ENCODE results near the gene DOK3.
"Not testable (repeated sequence)": the region's sequence is repeated elsewhere in the genome, so short reads cannot be mapped to it uniquely, and the experiment has no call there.

DOK3 gene

DNA sequence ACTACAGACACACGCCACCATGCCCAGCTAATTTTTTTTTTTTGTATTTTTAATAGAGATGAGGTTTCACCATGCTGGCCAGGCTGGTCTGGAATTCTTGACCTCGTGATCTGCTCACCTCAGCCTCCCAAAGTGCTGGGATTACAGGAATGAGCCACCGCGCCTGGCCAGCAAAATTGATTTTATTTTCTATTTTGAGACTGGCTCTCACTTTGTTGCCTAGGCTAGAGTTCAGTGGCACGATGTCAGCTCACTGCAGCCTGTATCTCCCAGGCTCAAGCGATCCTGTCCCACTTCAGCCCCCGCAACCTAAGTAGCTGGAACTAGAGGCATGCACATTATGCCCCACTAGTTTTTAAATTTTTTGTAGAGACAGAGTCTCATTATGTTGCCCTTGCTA, 24.8 kb upstream of the DOK3 start:
- not testable (repeated sequence) for DNase-seq

DNA sequence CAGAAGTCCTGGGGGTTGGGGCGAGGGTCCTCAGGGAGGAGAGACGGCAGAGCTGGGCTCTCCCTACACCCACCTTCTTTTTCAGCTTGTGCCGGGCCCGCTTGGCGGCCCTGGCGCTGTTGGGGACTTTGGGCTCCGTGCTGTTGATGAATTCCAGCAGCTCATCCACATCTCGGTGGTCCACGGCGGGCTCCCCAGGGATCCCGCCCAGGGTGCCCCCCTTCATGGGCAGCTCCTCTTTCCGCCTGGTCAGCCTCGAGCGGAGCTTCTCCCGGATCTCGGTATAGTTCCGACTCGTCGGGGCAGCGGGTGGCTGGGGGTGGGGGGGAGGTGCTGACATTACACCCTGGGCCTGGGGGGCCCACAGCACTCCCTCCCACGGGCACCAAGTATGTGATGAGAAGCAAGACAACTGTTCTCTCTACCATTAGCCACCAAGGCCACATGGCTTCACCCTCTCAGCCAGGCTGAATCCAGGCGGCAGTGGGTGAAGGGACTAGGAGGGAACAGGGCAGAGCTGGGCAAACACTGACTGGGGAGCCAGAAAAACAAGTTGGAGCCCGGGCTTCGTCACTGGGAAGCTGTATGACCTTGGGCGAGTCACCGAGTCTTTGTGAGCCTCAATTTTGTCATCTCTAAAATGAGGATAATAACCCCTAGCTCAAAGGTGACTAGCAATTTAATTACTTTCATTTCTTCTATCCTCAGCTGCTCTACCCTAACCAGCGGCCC, 21.7 kb upstream of the DOK3 start:
- no peak for DNase-seq

DNA sequence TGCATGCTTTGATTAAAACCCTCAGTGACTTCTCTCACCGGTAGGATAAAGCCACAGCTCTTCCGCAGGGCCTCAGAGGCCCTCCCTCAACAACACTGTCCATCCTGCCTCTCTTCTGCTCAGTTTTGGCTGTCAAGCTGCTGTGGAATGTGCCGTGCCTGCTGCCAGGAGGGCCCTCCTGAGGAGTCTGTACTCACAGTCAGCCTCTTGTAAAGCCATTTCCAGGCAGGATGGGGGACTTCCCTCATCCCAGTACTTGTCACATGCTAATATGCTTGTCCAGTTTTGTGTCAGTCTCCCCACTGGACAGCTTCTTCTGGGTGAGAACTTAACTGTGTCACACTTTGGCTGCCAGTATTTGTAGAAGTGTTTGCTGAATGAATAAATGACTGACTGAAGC, 21.0 kb upstream of the DOK3 start:
- DNase-seq, result no peak

DNA sequence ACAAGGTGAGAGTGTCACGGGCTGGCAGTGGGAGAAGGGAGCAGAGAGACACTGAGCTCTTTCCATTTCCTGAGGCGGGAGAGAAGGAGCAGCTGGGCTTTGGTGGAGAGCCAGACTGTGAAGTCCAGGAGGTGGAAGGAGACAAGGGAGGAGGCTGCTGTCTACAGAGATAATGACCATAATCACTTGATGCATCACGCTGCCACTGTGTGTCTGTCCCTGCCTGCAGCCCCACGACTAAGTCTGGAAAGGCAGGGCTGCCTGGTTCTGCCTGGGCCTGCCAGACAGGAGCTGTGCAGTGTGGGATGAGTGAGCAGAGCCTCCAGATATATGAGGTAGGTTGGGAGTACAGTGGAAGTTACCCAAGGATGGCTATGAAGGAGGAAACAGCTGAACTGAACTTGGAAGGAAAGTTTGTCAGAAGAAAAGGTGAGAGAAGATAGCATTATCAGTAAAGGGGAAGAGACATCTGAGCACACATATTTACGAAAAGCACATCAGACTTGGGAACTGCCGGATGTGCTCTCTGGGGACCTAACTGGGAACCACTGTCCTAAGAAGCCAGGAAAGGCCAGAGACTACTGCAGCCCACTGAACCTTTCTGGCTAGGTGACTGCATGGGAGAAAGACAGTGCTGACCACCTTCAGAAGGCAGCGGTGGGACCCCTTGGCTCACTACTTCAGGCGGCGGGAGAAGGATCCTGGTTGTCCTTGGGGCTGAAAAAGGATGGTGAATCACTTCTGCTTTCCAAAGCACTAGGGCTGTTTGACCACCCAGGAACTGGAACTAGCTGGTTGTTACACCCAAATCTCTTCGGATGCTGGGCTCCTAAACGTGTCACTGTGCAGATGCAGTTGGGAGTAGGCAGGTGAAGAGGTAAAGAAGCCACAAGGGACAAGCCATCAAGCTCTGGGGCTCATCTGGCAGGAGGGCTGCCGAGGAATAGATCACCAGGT, 19.9 kb upstream of the DOK3 start:
- no peak for DNase-seq

DNA sequence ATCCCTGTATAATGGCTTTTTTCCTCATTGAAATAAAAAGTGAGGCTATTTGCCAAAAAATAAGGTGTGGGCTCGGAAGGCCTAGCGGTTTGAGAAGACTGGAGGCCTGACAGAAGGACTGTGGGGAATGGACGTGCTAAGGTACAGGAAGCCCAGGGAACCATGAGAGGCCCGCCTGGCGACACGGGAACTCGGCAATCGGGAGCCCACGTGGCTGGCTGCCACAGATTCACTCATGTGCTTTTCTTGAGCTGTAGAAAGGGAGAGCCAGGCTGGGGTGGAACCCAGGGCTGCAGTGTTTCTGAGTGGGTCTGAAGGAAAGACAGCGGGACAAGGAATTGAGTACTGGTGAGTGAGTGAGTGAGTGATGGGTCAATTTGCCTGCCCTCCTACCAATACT, 19.0 kb upstream of the DOK3 start:
- DNase-seq, result no peak

DNA sequence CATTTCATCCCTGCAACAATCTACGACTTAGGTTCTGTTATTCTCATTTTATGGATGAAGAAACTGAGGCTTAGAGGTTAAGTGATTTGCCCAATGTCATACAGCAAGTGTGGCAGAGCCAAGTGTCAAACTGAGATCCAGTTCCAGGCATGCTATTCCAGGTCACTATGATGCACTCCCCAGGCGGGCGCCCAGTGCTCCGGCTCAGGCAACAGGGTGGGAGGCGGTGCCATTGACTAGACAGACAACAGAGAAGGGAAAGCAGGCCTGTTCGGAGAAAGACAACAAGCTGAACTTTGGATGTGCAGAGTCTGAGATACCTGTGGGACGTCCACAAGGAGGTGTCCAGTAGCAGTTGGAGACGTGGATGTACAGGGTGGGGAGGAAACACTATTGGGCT, 18.0 kb upstream of the DOK3 start:
- no peak for DNase-seq

DNA sequence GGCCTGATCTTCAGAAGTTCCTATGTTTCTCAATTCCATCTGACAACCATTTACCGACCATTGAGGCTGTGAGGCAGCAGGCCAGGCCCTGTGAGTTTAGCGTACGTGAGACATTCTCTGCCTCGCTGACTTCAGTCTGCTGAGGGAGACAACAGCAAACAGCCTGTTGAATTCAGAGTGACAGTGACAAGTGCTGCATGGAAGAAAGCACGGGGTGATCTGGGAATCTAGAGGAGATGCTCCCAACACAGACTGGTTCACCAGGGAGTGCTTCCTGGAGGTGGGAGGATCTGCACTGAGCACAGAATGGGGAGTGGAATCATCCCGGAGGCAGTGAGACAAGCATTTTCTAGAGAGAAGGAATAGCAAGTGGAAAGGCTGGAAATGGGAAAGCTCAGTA, 17.2 kb upstream of the DOK3 start:
- no peak for DNase-seq

DNA sequence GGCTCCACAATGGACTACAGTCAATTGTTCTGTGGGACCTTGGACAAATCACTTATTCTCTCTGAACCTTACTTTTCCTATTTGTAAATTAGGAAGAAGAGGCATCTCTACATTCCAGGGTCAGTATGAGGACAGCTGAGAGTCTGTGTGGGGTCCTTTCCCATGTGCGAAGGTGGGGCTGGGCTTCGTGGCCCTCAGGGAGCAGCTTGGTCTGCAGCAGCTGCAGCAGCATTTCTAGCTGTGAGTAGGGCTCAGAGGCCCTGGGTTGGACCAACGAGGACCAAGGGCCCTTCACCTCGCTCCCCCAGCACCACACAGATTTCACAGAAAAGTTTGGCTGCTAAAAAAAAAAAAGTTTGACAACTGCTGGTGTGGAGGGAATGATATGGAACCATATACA, 16.6 kb upstream of the DOK3 start:
- DNase-seq, result no peak

DNA sequence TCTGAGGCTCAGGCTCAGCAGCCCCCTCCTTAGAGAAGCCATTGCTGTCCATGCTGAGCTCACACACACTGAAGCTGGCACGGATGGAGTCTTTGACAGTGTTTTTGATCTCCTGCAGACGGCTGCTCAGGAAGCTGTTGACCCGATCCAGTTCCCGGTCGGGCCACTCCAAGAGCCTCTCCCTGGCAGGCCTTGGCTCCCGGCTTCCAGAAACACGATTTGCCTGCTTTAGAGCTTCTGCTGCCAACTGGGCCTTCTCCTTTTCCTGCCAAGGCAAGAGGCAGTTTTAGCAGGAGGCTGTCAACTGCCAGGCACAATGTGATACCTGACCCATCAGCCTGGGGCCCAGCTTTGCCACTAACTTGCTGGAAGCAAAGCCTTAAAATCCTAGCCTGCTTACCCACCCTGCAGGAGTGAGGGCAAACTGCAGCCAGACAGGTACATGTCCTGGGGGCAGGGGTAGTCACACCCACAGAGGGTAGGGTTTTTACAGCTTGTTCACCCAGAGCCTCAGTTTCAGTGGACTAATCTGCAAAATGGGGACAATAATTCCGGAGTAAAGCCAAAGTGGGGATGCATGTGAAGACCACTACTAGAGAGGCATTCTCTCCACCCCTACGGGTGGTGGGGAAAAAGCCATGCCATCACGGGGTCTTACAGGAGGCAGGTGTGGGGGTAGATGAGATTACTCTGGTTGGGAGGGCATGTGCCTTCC, 15.5 kb upstream of the DOK3 start:
- no peak for DNase-seq

DNA sequence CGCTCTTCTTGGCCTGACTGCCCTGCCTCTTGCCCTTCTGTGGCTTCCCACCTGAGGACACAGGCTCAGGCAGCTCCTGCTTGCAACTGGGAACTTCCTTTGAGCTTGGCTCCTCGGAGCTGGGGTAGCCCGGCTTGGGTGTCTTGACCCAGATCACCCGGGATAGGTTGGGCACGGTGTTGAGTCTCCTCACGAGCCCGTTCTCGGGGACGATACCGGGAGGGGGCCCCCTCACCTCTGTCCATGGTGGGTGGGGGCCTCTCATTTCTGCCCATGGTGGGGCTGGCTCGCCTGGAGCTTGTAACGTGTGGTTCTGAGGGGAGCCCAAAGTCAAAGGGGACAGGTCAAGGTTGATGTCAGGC, 14.9 kb upstream of the DOK3 start:
- no peak for DNase-seq

DNA sequence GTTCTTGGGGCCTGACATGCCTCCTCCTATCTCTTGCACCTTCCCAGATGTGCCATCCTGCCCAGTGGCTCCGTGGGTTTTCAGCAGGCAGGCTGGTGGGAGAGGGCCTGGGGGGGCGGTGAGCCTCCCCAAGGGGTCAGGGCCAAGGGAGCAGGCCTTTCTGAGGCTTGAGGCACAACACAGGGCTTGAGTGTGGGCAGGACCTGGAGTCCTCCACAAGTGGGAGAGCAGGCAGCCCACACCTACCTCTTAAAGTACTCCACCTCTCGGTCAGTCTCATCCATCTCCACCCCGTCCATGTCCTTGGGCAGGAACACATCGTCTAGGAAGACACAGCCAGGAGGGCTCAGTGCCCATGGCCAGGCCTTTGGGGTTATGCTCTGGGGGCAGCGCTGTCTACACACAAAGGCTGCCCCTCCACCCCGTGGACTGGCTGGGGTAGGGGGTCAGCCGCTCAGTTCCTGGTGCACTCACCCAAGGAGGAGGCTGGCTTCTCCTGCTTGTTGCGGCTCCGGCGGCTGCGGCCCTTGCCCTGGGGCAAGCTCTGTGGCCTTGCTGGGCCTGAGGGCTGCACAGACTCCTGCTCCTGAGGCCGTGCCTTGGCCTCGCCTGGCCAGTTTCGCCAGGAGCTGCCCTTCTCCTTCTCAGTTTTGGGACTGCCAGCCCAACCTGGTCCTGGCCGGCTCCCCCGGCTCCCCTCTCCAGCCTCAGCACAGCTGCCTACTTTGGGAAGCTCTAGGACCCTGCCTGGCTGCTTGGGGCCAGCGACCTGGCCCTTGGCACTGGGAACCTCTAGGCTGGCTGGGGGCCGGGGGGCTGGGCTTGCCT, 14.3 kb upstream of the DOK3 start:
- no peak for DNase-seq

DNA sequence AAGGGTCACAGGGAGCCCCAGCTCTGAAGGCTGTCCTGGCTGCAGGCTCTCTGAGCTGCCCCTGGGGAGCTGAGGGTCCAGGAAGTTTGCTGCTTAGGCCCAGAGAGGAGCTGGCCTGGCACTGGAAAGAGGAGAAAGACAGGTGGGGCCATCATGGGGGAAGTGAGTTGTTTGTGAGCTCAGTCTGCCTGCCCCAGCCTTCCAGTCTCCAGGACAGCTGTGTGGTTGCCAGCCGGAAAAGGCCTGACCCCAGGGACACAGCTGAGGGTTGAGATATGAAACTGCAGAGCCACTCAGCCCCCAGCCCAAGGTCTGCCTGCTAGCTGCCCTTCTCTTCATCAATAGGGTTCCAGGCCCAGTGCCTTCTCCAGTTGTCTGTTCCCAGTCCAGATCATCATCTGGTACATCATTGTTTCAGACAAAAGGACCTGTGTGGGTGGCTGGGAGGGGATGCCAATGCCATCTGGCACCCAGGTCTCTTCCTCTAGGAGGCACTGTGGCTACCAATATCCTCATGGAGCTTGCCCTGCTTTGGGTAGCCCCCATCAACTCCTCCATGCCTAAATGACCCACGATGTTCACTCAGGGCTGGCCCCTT, 11.4 kb upstream of the DOK3 start:
- no peak for DNase-seq

DNA sequence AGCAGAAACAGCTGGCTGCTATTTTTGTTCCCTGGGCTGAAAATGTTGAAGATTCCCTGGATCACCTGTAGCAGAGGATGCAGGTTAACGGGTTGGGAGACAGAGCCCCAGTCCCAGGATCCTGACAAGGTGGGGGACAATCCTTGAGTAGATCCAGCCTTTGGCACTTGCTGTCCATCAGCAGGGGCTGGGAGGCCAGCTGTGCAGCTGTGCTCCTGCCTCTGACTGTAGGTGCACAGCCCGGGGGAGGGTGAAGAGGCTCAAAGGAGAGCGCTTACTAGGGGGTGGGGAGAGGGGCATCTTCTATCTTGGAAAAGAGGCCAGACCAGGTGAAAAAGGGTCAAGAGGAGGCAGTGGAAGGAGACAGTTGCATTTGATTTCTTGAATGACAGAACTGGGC, 10.6 kb upstream of the DOK3 start:
- no peak for DNase-seq

DNA sequence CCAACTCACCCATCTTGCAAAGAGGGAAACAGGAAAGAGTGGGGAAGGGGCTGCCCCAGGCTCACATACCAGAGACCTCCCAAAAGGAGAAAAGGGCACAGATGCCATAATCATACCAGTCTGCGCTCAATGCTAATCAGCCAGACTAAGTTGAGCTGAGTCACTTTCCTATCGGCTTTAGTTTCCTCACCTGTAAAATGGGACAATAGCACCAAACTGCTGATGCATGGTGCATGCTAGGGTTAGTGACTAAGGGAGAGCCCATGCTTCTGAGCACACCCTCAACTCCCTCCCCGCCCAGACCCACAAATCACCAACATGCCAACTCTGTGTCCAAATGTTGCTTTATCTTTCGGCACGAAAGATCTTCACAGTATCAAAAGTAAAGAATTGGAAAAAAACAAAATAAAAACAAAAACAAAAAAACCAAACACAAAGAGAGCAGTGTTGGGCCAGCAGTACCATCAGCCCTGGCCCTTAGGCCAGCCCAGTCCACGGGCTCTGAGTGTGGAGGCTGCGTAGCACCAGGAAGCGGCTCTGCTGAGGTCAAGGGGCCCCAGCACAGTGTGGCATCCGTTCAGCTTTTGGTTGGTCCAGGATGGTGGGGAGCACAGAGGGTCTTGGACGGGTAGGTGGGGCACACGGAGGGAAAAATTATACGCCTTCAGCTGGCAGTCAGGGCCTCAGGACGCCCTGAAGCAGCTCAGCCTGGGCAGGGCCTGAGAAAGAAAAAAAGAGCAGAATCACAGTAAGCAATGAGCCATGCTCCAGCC, 10.0 kb upstream of the DOK3 start:
- DNase-seq, result no peak

DNA sequence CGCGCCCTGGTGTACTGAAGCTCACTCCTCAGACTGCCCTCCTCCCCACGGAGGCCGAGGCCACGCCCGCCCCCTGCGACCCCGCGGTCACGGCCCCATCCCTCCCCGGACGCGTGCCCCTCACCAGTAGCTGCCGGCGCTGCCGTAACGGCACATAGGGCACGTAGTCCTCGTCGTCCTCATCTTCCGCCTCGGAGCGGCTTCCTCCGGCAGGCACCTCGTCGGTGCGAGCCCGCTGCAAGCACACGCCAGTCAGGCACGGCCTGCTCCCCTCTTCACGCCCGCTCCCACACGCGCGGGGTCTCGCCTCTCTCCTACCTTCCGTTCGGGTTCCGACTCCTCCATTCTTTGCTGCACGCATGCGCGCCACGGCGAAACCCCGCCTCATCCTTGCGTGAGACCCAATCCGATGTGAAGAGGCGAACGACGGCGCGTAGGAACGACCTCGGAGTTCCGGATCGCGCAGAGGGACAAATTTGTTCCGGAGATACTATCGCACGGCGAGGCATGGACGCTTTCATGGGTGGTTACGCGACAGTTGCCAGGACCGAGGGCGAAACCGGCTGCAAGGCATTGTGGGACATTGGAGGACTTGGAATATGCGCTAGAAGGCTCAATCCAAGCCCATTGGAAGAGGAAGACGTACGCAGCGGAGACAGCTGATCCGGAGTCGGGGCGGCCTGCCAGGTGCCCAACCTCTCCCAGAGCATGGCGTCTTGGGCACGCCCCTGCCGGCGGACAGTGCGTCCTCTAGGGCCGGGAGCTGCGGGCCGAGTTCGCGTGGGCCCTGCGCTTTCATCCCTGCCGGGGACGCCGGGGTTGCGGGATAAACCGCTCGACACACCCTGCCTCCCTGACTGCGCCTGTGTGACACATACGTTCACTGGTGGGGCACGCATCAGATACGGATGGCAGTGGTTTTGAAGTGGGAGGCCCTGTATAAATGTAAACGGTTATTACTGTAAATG, 7.3 kb upstream of the DOK3 start, which contains the start of gene DDX41:
TSS of gene DDX41 (minus strand) at position 361 of the 968 bp plus-strand sequence. CDS start at position 345, 16 bp downstream.
- peak; percentile 82 for DNase-seq

DNA sequence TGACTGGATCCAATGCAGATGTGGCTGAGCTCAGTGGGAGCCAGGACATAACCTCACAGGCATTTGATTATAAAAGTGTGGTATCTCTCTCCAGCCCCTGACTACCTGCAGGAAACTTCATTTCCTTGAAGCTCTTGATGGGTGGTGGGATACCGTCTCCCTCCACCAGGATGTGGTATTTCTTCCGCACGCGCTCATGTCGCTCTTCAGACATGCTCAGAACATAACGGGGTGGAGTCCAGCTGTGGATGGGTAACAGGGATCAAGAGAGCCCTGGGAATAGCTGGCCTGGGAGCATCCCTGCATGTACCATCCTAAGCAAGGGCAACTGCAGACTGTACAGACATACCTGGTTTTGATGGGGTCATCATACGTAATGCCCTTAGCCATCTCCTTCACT, 6.0 kb upstream of the DOK3 start:
- DNase-seq, result no peak

DNA sequence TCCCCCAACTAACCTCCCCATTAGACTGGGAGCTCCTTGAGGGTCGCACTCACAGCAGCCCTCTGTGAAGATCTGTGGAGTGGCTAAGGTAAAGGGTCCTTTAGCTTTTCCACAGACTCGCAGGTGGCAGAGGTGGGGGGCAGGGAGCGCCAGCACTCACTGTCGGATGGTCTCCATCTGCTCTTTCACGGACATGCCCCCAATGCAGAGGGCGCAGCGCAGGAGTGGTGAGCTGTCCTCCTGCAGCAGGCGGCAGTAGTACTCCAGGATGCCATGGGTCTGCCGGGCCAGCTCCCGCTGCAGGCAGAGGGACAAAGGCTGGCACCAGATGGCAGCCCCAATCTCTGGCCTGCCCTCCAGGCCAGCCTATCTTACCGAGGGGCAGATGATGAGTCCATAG, 4.9 kb upstream of the DOK3 start:
- DNase-seq, result no peak

DNA sequence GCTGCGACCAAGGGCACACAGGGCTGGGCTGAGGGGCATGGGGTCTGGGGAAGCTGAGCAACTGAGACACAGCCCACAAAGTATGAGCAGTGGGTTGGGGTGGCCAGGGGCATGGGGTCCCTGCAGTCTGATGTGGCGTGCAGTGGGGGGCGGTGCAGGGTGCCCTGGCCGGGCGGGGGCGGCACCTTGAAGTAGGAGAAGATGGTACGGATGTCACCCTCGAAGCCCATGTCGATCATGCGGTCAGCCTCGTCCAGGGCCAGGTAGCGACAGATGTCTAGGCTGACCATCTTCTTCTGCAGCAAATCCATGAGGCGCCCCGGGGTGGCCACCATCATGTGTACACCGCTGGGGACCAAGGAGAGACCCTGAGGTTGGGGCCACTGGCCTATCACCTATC, 3.9 kb upstream of the DOK3 start:
- DNase-seq, result no peak

DNA sequence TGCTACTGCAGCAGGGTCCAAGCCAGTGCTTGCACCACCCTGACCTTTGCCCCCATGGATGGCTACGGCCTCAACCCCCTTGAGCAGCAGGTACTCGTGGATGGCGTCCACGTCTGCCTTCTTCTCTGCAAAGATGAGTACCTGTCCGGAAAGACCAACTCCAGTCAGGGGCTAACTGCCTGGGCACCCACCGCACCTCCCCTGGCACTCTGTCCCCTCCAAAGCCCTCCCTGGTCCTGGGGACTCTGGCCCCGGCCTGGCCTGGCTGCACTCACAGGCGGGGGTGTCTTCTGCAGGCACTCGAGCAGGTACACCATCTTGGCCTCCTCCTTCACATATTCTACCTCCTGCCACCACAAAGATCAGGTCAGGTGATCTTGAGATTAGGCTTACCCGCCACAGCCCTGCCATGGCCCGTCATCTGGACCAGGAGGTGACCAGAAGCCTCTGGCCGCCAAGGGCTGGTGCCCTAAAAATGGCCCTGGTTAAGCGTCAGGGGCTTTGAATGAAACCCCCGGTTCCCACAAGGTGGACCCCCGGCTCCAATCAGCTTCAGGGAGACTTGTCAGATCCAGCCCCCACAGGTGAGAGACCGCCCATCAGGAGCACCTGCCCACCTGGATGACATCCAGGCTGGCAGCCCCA, 3.2 kb upstream of the DOK3 start:
- no peak for DNase-seq

Data from NCI-H187 treated with DMSO at 0.1 percent for 48 hours (cell line).